Measurements from ENCODE around the gene PTGDS.

DNA sequence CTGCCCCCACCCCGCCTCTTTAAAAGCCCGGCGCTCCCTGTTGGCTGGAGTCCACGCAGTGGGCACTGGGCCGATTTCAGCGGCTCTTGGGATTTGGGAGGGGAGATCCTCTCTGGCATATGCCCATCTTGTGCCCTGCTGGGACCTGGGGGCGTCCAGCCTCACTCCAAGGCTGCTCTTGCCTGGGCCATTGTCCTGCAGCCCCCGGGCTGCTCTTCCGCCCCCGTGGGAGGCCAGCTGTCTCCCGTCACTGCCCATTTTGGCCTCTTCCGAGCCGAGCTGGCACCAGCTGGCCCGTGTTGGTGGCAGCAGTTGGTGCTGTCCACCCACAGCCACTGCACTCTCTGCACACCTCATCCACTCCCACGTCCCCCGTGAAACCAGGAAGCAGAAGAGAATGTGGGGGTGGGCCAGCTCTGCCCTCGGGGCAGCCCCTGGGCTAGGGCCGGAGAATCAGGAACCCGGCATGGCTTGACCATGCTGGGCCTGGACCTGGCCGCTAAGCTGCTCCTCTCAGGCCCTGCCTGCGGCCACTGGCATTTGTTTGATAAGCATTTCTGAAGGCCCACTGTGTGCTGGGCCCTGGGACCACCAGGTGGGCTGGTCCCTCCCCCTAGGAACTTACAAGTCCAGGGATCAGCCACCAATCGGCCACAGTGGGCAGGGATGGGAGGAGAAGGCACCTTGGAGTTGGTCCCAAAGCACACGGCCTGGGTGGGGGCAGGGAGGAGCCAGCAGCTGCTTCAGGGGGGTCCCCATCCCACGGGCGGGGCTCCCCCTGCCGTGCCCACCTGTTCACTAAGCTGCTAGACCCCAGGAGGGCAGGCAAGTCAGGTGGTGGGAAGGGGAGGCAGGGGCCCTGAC, 30.0 kb upstream of the PTGDS start:
- TF ChIP-seq GATA2 (IDR thresholded peaks at IDR 0.05; ENCODE audit: low read depth, low read length) = no peak
- no peak for TF ChIP-seq GATA3 (IDR thresholded peaks at IDR 0.05; ENCODE audit: low read depth, low read length)
